Lower lobe of right lung (tissue), 2 donors: ENCODE measurements around the gene ECHDC3. TPM values are rescaled to one million over a fixed set of nuclear protein-coding genes. Genes with fewer than 3 reads are reported as not detected.
"Not testable (repeated sequence)": the region's sequence is repeated elsewhere in the genome, so short reads cannot be mapped to it uniquely, and the experiment has no call there.

Experiments
- ATAC-seq, 2 donors: fragments of 200-7000 bp; cut with Tn5 transposase; one replicate each; pipeline ENCODE4 v1.9.1; 2020 to 2022; ENCODE audit warnings: mild to moderate bottlenecking in 2 of 2, moderate library complexity in 2 of 2
- DNase-seq: peaks from one replicate; pipeline ENCODE4 v3.0.0-alpha.2; 2020
- H3K27ac ChIP-seq: fragments of 200-600 bp; one replicate; pipeline ENCODE4 v1.8.0; 2022
- H3K27me3 ChIP-seq: fragments of 200-600 bp; one replicate; pipeline ENCODE4 v1.8.0; 2022; ENCODE audit warnings: low read depth
- H3K36me3 ChIP-seq: fragments of 200-600 bp; one replicate; pipeline ENCODE4 v1.8.0; 2022; ENCODE audit warnings: mild to moderate bottlenecking
- H3K4me1 ChIP-seq: fragments of 200-600 bp; one replicate; pipeline ENCODE4 v1.8.0; 2022
- H3K4me3 ChIP-seq: fragments of 200-600 bp; one replicate; pipeline ENCODE4 v1.8.0; 2022; ENCODE audit warnings: mild to moderate bottlenecking
- H3K9me3 ChIP-seq: fragments of 200-600 bp; one replicate; pipeline ENCODE4 v1.8.0; 2022
- CTCF ChIP-seq: fragments of 200-600 bp; IDR thresholded peaks from one replicate; pipeline ENCODE4 v1.8.0; 2022; ENCODE audit warnings: antibody characterized with exemption, mild to moderate bottlenecking
- intact Hi-C: fragments of 100-400 bp; cut with DNase I; formaldehyde crosslinking; loops from one replicate; pipeline ENCODE4 v1.11.0; 2022
- total RNA-seq: library from RNA; stranded (reverse); fragmentation: NEBNext Ultra II Directional; extraction: Animal tissue kit (Norgen Biotek cat#: 25700); gene quantifications from one replicate; pipeline ENCODE4 v1.2.1, GENCODE V29; 2021
- donor health status: DM: no; HTN: yes; CAD: no; lungs with severe emphysema.

ECHDC3 gene
- total RNA-seq, 1 donor from 2014 or later, result 29.5 TPM

- no peak overlapping the region for H3K4me3 ChIP-seq
- intact Hi-C loops, result loop anchor here (10.0 kb wide), 1 partner anchor 213 kb away; no protein-coding TSS in a partner anchor
- no peaks in the 10 kb centered on the region for H3K27me3 ChIP-seq
- no peaks in the 10 kb centered on the region for H3K9me3 ChIP-seq
- ATAC-seq (no peak), DNase-seq (no peak)
- no peaks in the 10 kb centered on the region for H3K36me3 ChIP-seq
- H3K4me1 ChIP-seq, result no peaks in the 10 kb centered on the region
- H3K27ac ChIP-seq, result no peak overlapping the region
- no peak for TF ChIP-seq CTCF
Observed at GRCh38 chr10:11727563-11727962, 14.6 kb upstream of the ECHDC3 start.

- intact Hi-C loops, result loop anchor here (10.0 kb wide), 1 partner anchor 214 kb away; no protein-coding TSS in a partner anchor
- Histone ChIP-seq H3K4me1 (no peaks in the 10 kb centered on the region), H3K27me3 (no peaks in the 10 kb centered on the region), H3K4me3 (no peak overlapping the region), H3K9me3 (no peaks in the 10 kb centered on the region), H3K36me3 (no peaks in the 10 kb centered on the region), H3K27ac (no peak overlapping the region)
- no peak for DNase-seq
- no peak for ATAC-seq
- TF ChIP-seq CTCF, result no peak
Observed at GRCh38 chr10:11728353-11728752, 13.8 kb upstream of the ECHDC3 start.

- peak in 1 of 2 donors; percentile 19 for ATAC-seq
- DNase-seq, result no peak
- intact Hi-C loops, result loop anchor here (10.0 kb wide), 1 partner anchor 215 kb away; no protein-coding TSS in a partner anchor
- Histone ChIP-seq H3K27me3 (no peaks in the 10 kb centered on the region), H3K36me3 (no peaks in the 10 kb centered on the region), H3K9me3 (no peaks in the 10 kb centered on the region), H3K27ac (no peak overlapping the region), H3K4me3 (no peak overlapping the region), H3K4me1 (no peaks in the 10 kb centered on the region)
- TF ChIP-seq CTCF, result no peak
Observed at GRCh38 chr10:11729790-11730315, 12.3 kb upstream of the ECHDC3 start.

- Histone ChIP-seq H3K27ac (no peak overlapping the region), H3K4me3 (no peak overlapping the region), H3K9me3 (no peaks in the 10 kb centered on the region), H3K27me3 (no peaks in the 10 kb centered on the region), H3K4me1 (no peaks in the 10 kb centered on the region), H3K36me3 (no peaks in the 10 kb centered on the region)
- ATAC-seq, result no peak
- TF ChIP-seq CTCF, result no peak
- no peak for DNase-seq
- intact Hi-C loops, result no loop called here
Observed at GRCh38 chr10:11730779-11731178, 11.4 kb upstream of the ECHDC3 start.

- H3K36me3 ChIP-seq, result not testable (repeated sequence)
Observed at GRCh38 chr10:11736767-11737166, 5.4 kb upstream of the ECHDC3 start.

GRCh38 chr10:11737258-11738032, 4.7 kb upstream of the ECHDC3 start:
- H3K36me3 ChIP-seq, H3K4me3 ChIP-seq, H3K27me3 ChIP-seq, H3K4me1 ChIP-seq, intact Hi-C loops, H3K27ac ChIP-seq, H3K9me3 ChIP-seq, DNase-seq, ATAC-seq: not testable (repeated sequence)

More at GRCh38 chr10:11736767-11737166, 5.4 kb upstream of the ECHDC3 start:
- H3K27me3 ChIP-seq, H3K27ac ChIP-seq, DNase-seq, H3K4me3 ChIP-seq, intact Hi-C loops, H3K9me3 ChIP-seq, H3K4me1 ChIP-seq, ATAC-seq: not testable (repeated sequence)
